Inflammatory macrophage treated with lipopolysaccharide for 1 hour (primary cell): Measurements from ENCODE around the gene ALDH1B1.
"Not testable (repeated sequence)": the region's sequence is repeated elsewhere in the genome, so short reads cannot be mapped to it uniquely, and the experiment has no call there.

Experiments
- DNase-seq, 2 donors: peaks; one replicate each; pipeline ENCODE4 v3.0.0-alpha.2; 2020 to 2022

ALDH1B1 gene

GRCh38 chr9:38362852-38363588 lies 29.5 kb upstream of the ALDH1B1 start:
- DNase-seq, result peak; percentile 70 to 71

- no peak for DNase-seq
These were observed 28.9 kb upstream of the ALDH1B1 start for GRCh38 chr9:38363589-38363925.

GRCh38 chr9:38367898-38368297 lies 24.6 kb upstream of the ALDH1B1 start:
- DNase-seq, result no peak

- DNase-seq, result no peak
These were observed 23.8 kb upstream of the ALDH1B1 start for GRCh38 chr9:38368731-38369130.

GRCh38 chr9:38370176-38370575 lies 22.3 kb upstream of the ALDH1B1 start:
- DNase-seq, result no peak

- DNase-seq, result no peak
These were observed 21.0 kb upstream of the ALDH1B1 start for GRCh38 chr9:38371495-38371894.

- DNase-seq, result no peak
These were observed 19.5 kb upstream of the ALDH1B1 start for GRCh38 chr9:38372762-38373619.

- no peak for DNase-seq
These were observed 18.8 kb upstream of the ALDH1B1 start for GRCh38 chr9:38373679-38374078.

- no peak for DNase-seq
These were observed 17.5 kb upstream of the ALDH1B1 start for GRCh38 chr9:38374847-38375571.

- DNase-seq, result no peak
These were observed 16.9 kb upstream of the ALDH1B1 start for GRCh38 chr9:38375572-38375963.

GRCh38 chr9:38376021-38376670 lies 16.4 kb upstream of the ALDH1B1 start:
- DNase-seq, result no peak

GRCh38 chr9:38377336-38378083 lies 15.0 kb upstream of the ALDH1B1 start:
- not testable (repeated sequence) for DNase-seq

GRCh38 chr9:38380230-38380871 lies 12.2 kb upstream of the ALDH1B1 start:
- no peak for DNase-seq

GRCh38 chr9:38380872-38381534 lies 11.5 kb upstream of the ALDH1B1 start:
- no peak for DNase-seq

GRCh38 chr9:38382141-38382540 lies 10.4 kb upstream of the ALDH1B1 start:
- DNase-seq, result no peak

- no peak for DNase-seq
These were observed 7.3 kb upstream of the ALDH1B1 start for GRCh38 chr9:38384990-38385848.

GRCh38 chr9:38385896-38386295 lies 6.6 kb upstream of the ALDH1B1 start:
- no peak for DNase-seq

- DNase-seq, result no peak
These were observed 6.1 kb upstream of the ALDH1B1 start for GRCh38 chr9:38386319-38386895.

- no peak for DNase-seq
These were observed 5.4 kb upstream of the ALDH1B1 start for GRCh38 chr9:38387066-38387465.

GRCh38 chr9:38387751-38388150 lies 4.8 kb upstream of the ALDH1B1 start:
- no peak for DNase-seq
